RPMI7951 (cell line): ENCODE data around the gene MCOLN1. TPM values are rescaled to one million over a fixed set of nuclear protein-coding genes. Genes with fewer than 3 reads are reported as not detected.
"Not testable (repeated sequence)": the region's sequence is repeated elsewhere in the genome, so short reads cannot be mapped to it uniquely, and the experiment has no call there.

Experiments
- DNase-seq: peaks from one replicate; pipeline ENCODE4 v3.0.0-alpha.2; 2012; ENCODE audit warnings: low read depth
- total RNA-seq: library from RNA; depleted of rRNA; stranded (reverse); fragments of >200 nt; shearing (Covaris generic); gene quantifications from 2 replicates; pipeline ENCODE4 v1.2.3, GENCODE V29; 2014; rRNA removed

Gene MCOLN1
- total RNA-seq, 1 experiment from 2014 or later, result 3.5 TPM

- no peak for DNase-seq
Observed at GRCh38 chr19:7570761-7571160, 48.3 kb downstream of the MCOLN1 start.

- peak; percentile 69 for DNase-seq
Observed at GRCh38 chr19:7575434-7576040, 53.1 kb downstream of the MCOLN1 start.

GRCh38 chr19:7577422-7577821 is 55.0 kb downstream of the MCOLN1 start:
- DNase-seq, result not testable (repeated sequence)

- DNase-seq, result no peak
Observed at GRCh38 chr19:7578127-7578526, 55.7 kb downstream of the MCOLN1 start.

GRCh38 chr19:7579182-7579581 is 56.8 kb downstream of the MCOLN1 start:
- no peak for DNase-seq

GRCh38 chr19:7582446-7582845 is 60.0 kb downstream of the MCOLN1 start:
- DNase-seq, result no peak

Other genes starting within 250 kb of the MCOLN1 start
- 0.49 and 0.72 TPM in 2 replicates for gene INSR, start 228.2 kb upstream of the MCOLN1 start, total RNA-seq
- gene ARHGEF18, start 173.7 kb upstream of the MCOLN1 start, total RNA-seq, result 19.3 and 26.3 TPM in 2 replicates
- 0.36 and 3.2 TPM in 2 replicates for gene PEX11G, start 33.6 kb upstream of the MCOLN1 start, total RNA-seq
- 35.8 and 50.3 TPM in 2 replicates for gene ZNF358, start 6.5 kb upstream of the MCOLN1 start, total RNA-seq
- 44.7 and 51.5 TPM in 2 replicates for gene PNPLA6, start 13.1 kb downstream of the MCOLN1 start, total RNA-seq
- gene CAMSAP3, start 73.2 kb downstream of the MCOLN1 start, total RNA-seq, result not detected in 2 replicates
- gene XAB2, start 106.9 kb downstream of the MCOLN1 start, total RNA-seq, result 27.7 and 29.4 TPM in 2 replicates
- gene PET100, start 107.2 kb downstream of the MCOLN1 start, total RNA-seq, result 80.6 and 92.9 TPM in 2 replicates
- gene PCP2, start 111.1 kb downstream of the MCOLN1 start, total RNA-seq, result not detected in 2 replicates
- 1.3 and 3.3 TPM in 2 replicates for gene STXBP2, start 114.5 kb downstream of the MCOLN1 start, total RNA-seq
- not detected in 2 replicates for gene RETN, start 146.4 kb downstream of the MCOLN1 start, total RNA-seq
- gene MCEMP1, start 154.5 kb downstream of the MCOLN1 start, total RNA-seq, result not detected in 2 replicates
- 52.6 and 61.5 TPM in 2 replicates for gene TRAPPC5, start 158.2 kb downstream of the MCOLN1 start, total RNA-seq
- gene FCER2, start 179.5 kb downstream of the MCOLN1 start, total RNA-seq, result not detected in 2 replicates
- not detected in 2 replicates for gene CLEC4G, start 209.5 kb downstream of the MCOLN1 start, total RNA-seq
- gene CD209, start 224.9 kb downstream of the MCOLN1 start, total RNA-seq, result not detected in 2 replicates
- gene CLEC4M, start 240.6 kb downstream of the MCOLN1 start, total RNA-seq, result not detected in 2 replicates